ENCODE data around the gene GCNT3. TPM values are rescaled to one million over a fixed set of nuclear protein-coding genes. Genes with fewer than 3 reads are reported as not detected.

Gene GCNT3
- total RNA-seq, 5 donors from 2014 or later (not counting 1 experiment from before 2014, with no cell fraction given): 0.22 to 0.29 TPM; not detected in 3

- CTCF ChIA-PET: no interaction called here
Observed at GRCh38 chr15:59614153-59614552, 2.6 kb downstream of the GCNT3 start.

GRCh38 chr15:59615661-59616060 is 4.1 kb downstream of the GCNT3 start:
- ChIA-PET CTCF (no interaction called here), POLR2A (no interaction called here)
- H3K4me3 Mint-ChIP-seq: no peak overlapping the region

More at GRCh38 chr15:59614153-59614552, 2.6 kb downstream of the GCNT3 start:
- Mint-ChIP-seq H3K4me3 (no peak overlapping the region), H3K36me3 (no peaks in the 10 kb centered on the region), H3K27me3 (peaks cover 19 to 21% of the 10 kb centered on the region in 2 donors), H3K27ac (no peak overlapping the region), H3K4me1 (peaks cover 4 to 19% (median 7%) of the 10 kb centered on the region in 3 donors), H3K9me3 (peaks cover 0 to 10% (median 0%) of the 10 kb centered on the region in 3 donors)
- Histone ChIP-seq H3K4me1 (ENCODE audit: control insufficient read depth in 1 of 2, extremely low read depth in 1 of 2, insufficient read depth in 2 of 2, low read length in 2 of 2) (no peaks in the 10 kb centered on the region), H3K9me3 (no peaks in the 10 kb centered on the region), H3K27me3 (replicated peaks in 1 of 2; ENCODE audit: control insufficient read depth in 2 of 2, extremely low read depth in 1 of 2, insufficient read depth in 2 of 2, low read length in 1 of 2) (peaks cover 0 to 20% of the 10 kb centered on the region in 2 experiments), H3K36me3 (ENCODE audit: control insufficient read depth in 2 of 2, extremely low read depth in 1 of 2, insufficient read depth in 1 of 2, low read length in 1 of 2) (no peaks in the 10 kb centered on the region), H3K27ac (ENCODE audit: low read length) (no peak overlapping the region), H3K4me3 (ENCODE audit: control insufficient read depth in 1 of 2, extremely low read depth in 1 of 2, low read length in 1 of 2) (no peak overlapping the region)
- DNase-seq (no peak), ATAC-seq (replicated peaks in 1 of 4) (no peak)
- POLR2A ChIA-PET: no interaction called here
- no CpG with 5 or more reads among the region's 7 CpGs for WGBS (ENCODE audit: insufficient coverage)

GRCh38 chr15:59616379-59616778 is 4.8 kb downstream of the GCNT3 start:
- Mint-ChIP-seq H3K4me1 (peaks cover 4 to 14% (median 5%) of the 10 kb centered on the region in 3 donors), H3K9me3 (peaks cover 0 to 4% (median 0%) of the 10 kb centered on the region in 3 donors), H3K27me3 (peaks cover 23 to 26% of the 10 kb centered on the region in 2 donors), H3K4me3 (no peak overlapping the region), H3K36me3 (no peaks in the 10 kb centered on the region), H3K27ac (no peak overlapping the region)
- ChIA-PET POLR2A (no interaction called here), CTCF (interaction anchor here in 1 of 2 donors (0.7 kb wide), 1 partner anchor 268 kb away, joined by 3 read pairs; no protein-coding TSS in a partner anchor)
- Histone ChIP-seq H3K27me3 (replicated peaks in 1 of 2; ENCODE audit: control insufficient read depth in 2 of 2, extremely low read depth in 1 of 2, insufficient read depth in 2 of 2, low read length in 1 of 2) (peaks cover 0 to 21% of the 10 kb centered on the region in 2 experiments), H3K9me3 (no peaks in the 10 kb centered on the region), H3K27ac (ENCODE audit: low read length) (no peak overlapping the region), H3K4me3 (ENCODE audit: control insufficient read depth in 1 of 2, extremely low read depth in 1 of 2, low read length in 1 of 2) (no peak overlapping the region), H3K36me3 (ENCODE audit: control insufficient read depth in 2 of 2, extremely low read depth in 1 of 2, insufficient read depth in 1 of 2, low read length in 1 of 2) (no peaks in the 10 kb centered on the region), H3K4me1 (ENCODE audit: control insufficient read depth in 1 of 2, extremely low read depth in 1 of 2, insufficient read depth in 2 of 2, low read length in 2 of 2) (no peaks in the 10 kb centered on the region)
- WGBS (ENCODE audit: insufficient coverage): 96% methylated on average over 3 of the region's 3 CpGs
- no peak for DNase-seq
- ATAC-seq (replicated peaks in 1 of 4): no peak

More at GRCh38 chr15:59615661-59616060, 4.1 kb downstream of the GCNT3 start:
- peaks cover 23 to 26% of the 10 kb centered on the region in 2 donors for H3K27me3 Mint-ChIP-seq
- 100% methylated on average over 1 of the region's 5 CpGs for WGBS (ENCODE audit: insufficient coverage)
- no peaks in the 10 kb centered on the region for H3K4me1 ChIP-seq (ENCODE audit: control insufficient read depth in 1 of 2, extremely low read depth in 1 of 2, insufficient read depth in 2 of 2, low read length in 2 of 2)
- peaks cover 0 to 7% (median 0%) of the 10 kb centered on the region in 3 donors for H3K9me3 Mint-ChIP-seq
- DNase-seq (no peak), ATAC-seq (replicated peaks in 1 of 4) (no peak)
- peaks cover 4 to 19% (median 7%) of the 10 kb centered on the region in 3 donors for H3K4me1 Mint-ChIP-seq
- no peak overlapping the region for H3K27ac Mint-ChIP-seq
- H3K9me3 ChIP-seq: no peaks in the 10 kb centered on the region
- no peaks in the 10 kb centered on the region for H3K36me3 Mint-ChIP-seq
- H3K36me3 ChIP-seq (ENCODE audit: control insufficient read depth in 2 of 2, extremely low read depth in 1 of 2, insufficient read depth in 1 of 2, low read length in 1 of 2): no peaks in the 10 kb centered on the region
- peaks cover 0 to 21% of the 10 kb centered on the region in 2 experiments for H3K27me3 ChIP-seq (replicated peaks in 1 of 2; ENCODE audit: control insufficient read depth in 2 of 2, extremely low read depth in 1 of 2, insufficient read depth in 2 of 2, low read length in 1 of 2)
- no peak overlapping the region for H3K4me3 ChIP-seq (ENCODE audit: control insufficient read depth in 1 of 2, extremely low read depth in 1 of 2, low read length in 1 of 2)
- H3K27ac ChIP-seq (ENCODE audit: low read length): no peak overlapping the region

- DNase-seq (no peak), ATAC-seq (replicated peaks in 1 of 4) (no peak)
- no peaks in the 10 kb centered on the region for H3K36me3 ChIP-seq (ENCODE audit: control insufficient read depth in 2 of 2, extremely low read depth in 1 of 2, insufficient read depth in 1 of 2, low read length in 1 of 2)
- H3K4me3 Mint-ChIP-seq: no peak overlapping the region
- no peak overlapping the region for H3K27ac ChIP-seq (ENCODE audit: low read length)
- POLR2A ChIA-PET: no interaction called here
- peaks cover 10 to 28% of the 10 kb centered on the region in 2 donors for H3K27me3 Mint-ChIP-seq
- 74% methylated on average over 2 of the region's 4 CpGs for WGBS (ENCODE audit: insufficient coverage)
- H3K4me3 ChIP-seq (ENCODE audit: control insufficient read depth in 1 of 2, extremely low read depth in 1 of 2, low read length in 1 of 2): no peak overlapping the region
- H3K9me3 ChIP-seq: no peaks in the 10 kb centered on the region
- H3K9me3 Mint-ChIP-seq: peaks cover 0 to 4% (median 0%) of the 10 kb centered on the region in 3 donors
- CTCF ChIA-PET: no interaction called here
- peaks cover 0 to 27% of the 10 kb centered on the region in 2 experiments for H3K27me3 ChIP-seq (replicated peaks in 1 of 2; ENCODE audit: control insufficient read depth in 2 of 2, extremely low read depth in 1 of 2, insufficient read depth in 2 of 2, low read length in 1 of 2)
- H3K27ac Mint-ChIP-seq: no peak overlapping the region
- no peaks in the 10 kb centered on the region for H3K36me3 Mint-ChIP-seq
- H3K4me1 Mint-ChIP-seq: peaks cover 4 to 10% (median 5%) of the 10 kb centered on the region in 3 donors
- H3K4me1 ChIP-seq (ENCODE audit: control insufficient read depth in 1 of 2, extremely low read depth in 1 of 2, insufficient read depth in 2 of 2, low read length in 2 of 2): no peaks in the 10 kb centered on the region
Observed at GRCh38 chr15:59618406-59618805, 6.8 kb downstream of the GCNT3 start.

DNA sequence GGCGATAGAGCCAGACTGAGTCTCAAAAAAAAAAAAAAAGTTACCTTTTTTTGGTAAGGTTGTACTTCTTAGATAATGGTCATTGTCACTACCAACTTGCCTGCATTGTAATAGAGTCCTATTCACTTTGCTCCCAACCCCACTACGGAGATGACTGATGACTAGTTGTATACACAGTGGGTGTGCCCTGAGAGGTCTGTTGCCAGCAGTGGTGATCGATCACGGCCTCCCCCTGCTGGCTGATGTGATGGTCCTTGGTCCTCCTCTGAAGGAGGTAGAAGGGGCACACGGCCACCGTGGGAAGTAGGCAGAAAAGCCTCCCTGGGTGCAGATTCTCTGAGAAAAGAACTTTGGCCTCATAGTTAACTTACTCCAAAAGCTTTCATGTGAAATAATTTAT is 10.7 kb downstream of the GCNT3 start:
- Mint-ChIP-seq H3K4me1 (no peaks in the 10 kb centered on the region), H3K9me3 (no peaks in the 10 kb centered on the region), H3K27ac (no peak overlapping the region), H3K36me3 (no peaks in the 10 kb centered on the region), H3K4me3 (no peak overlapping the region), H3K27me3 (peaks cover 4 to 17% of the 10 kb centered on the region in 2 donors)
- no peaks in the 10 kb centered on the region for H3K9me3 ChIP-seq
- ATAC-seq (replicated peaks in 1 of 4) (peak in 1 of 4 experiments; percentile 43), DNase-seq (peak in 7 of 35 experiments; percentile 3 to 20 (median 6))
- CTCF ChIA-PET: no interaction called here
- H3K36me3 ChIP-seq (ENCODE audit: control insufficient read depth in 2 of 2, extremely low read depth in 1 of 2, insufficient read depth in 1 of 2, low read length in 1 of 2): no peaks in the 10 kb centered on the region
- no peak overlapping the region for H3K27ac ChIP-seq (ENCODE audit: low read length)
- H3K27me3 ChIP-seq (replicated peaks in 1 of 2; ENCODE audit: control insufficient read depth in 2 of 2, extremely low read depth in 1 of 2, insufficient read depth in 2 of 2, low read length in 1 of 2): peaks cover 0 to 19% of the 10 kb centered on the region in 2 experiments
- no peaks in the 10 kb centered on the region for H3K4me1 ChIP-seq (ENCODE audit: control insufficient read depth in 1 of 2, extremely low read depth in 1 of 2, insufficient read depth in 2 of 2, low read length in 2 of 2)
- WGBS (ENCODE audit: insufficient coverage): 0% methylated on average over 2 of the region's 6 CpGs
- no peak overlapping the region for H3K4me3 ChIP-seq (ENCODE audit: control insufficient read depth in 1 of 2, extremely low read depth in 1 of 2, low read length in 1 of 2)
- POLR2A ChIA-PET: interaction anchor here in 1 of 2 donors (0.7 kb wide), 1 partner anchor 8 kb away, joined by 3 read pairs; no protein-coding TSS in a partner anchor

- Mint-ChIP-seq H3K9me3 (no peaks in the 10 kb centered on the region), H3K27me3 (no peaks in the 10 kb centered on the region), H3K27ac (no peak overlapping the region), H3K4me3 (no peak overlapping the region), H3K4me1 (no peaks in the 10 kb centered on the region), H3K36me3 (peaks cover 19% of the 10 kb centered on the region)
- WGBS (ENCODE audit: insufficient coverage): 92% methylated on average over 4 of the region's 4 CpGs
- H3K9me3 ChIP-seq: no peaks in the 10 kb centered on the region
- no peak overlapping the region for H3K4me3 ChIP-seq (ENCODE audit: control insufficient read depth in 1 of 2, extremely low read depth in 1 of 2, low read length in 1 of 2)
- peaks cover 0 to 11% of the 10 kb centered on the region in 2 experiments for H3K27me3 ChIP-seq (replicated peaks in 1 of 2; ENCODE audit: control insufficient read depth in 2 of 2, extremely low read depth in 1 of 2, insufficient read depth in 2 of 2, low read length in 1 of 2)
- no peak for DNase-seq
- H3K27ac ChIP-seq (ENCODE audit: low read length): no peak overlapping the region
- ChIA-PET CTCF (no interaction called here), POLR2A (no interaction called here)
- peaks cover 0 to 8% of the 10 kb centered on the region in 2 donors for H3K36me3 ChIP-seq (ENCODE audit: control insufficient read depth in 2 of 2, extremely low read depth in 1 of 2, insufficient read depth in 1 of 2, low read length in 1 of 2)
- H3K4me1 ChIP-seq (ENCODE audit: control insufficient read depth in 1 of 2, extremely low read depth in 1 of 2, insufficient read depth in 2 of 2, low read length in 2 of 2): no peaks in the 10 kb centered on the region
- ATAC-seq (replicated peaks in 1 of 4): no peak
Observed at GRCh38 chr15:59632714-59633113, 21.1 kb downstream of the GCNT3 start.
